ENCODE measurements around the gene TDRD9. TPM values are rescaled to one million over a fixed set of nuclear protein-coding genes. Genes with fewer than 3 reads are reported as not detected.

The TDRD9 gene
- total RNA-seq, 1 donor from 2014 or later: not detected

DNA sequence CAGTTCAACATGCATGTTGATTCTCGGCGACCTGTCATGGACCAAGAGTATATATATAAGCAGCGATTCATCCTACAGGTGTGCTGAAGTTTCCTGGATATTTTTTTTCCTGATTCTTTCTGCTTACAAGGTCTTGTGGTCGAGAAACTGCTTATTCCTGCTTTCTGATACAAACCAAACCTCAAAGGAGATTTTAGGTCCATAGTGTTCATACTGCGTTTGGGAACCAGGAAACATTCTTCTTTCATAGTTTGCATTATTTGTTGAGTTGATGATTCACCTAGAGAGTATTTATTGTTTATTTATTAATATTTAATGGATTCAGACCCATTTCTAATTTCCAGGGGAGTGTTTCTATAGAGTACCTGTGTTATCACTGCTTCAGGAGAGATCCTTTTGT lies 86.5 kb downstream of the TDRD9 start:
- DNase-seq (ENCODE audit: extremely low spot score, unreplicated experiment): no peak
- Mint-ChIP-seq H3K4me1 (ENCODE audit: unreplicated experiment) (no peaks in the 10 kb centered on the region), H3K27me3 (peaks cover 14% of the 10 kb centered on the region), H3K27ac (peak overlapping the region; percentile 43), H3K36me3 (no peaks in the 10 kb centered on the region), H3K9me3 (no peaks in the 10 kb centered on the region), H3K4me3 (no peak overlapping the region)
- TF ChIP-seq, protein P1, sequence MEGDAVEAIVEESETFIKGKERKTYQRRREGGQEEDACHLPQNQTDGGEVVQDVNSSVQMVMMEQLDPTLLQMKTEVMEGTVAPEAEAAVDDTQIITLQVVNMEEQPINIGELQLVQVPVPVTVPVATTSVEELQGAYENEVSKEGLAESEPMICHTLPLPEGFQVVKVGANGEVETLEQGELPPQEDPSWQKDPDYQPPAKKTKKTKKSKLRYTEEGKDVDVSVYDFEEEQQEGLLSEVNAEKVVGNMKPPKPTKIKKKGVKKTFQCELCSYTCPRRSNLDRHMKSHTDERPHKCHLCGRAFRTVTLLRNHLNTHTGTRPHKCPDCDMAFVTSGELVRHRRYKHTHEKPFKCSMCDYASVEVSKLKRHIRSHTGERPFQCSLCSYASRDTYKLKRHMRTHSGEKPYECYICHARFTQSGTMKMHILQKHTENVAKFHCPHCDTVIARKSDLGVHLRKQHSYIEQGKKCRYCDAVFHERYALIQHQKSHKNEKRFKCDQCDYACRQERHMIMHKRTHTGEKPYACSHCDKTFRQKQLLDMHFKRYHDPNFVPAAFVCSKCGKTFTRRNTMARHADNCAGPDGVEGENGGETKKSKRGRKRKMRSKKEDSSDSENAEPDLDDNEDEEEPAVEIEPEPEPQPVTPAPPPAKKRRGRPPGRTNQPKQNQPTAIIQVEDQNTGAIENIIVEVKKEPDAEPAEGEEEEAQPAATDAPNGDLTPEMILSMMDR (conservative IDR thresholded peaks at IDR 0.05): no peak

DNA sequence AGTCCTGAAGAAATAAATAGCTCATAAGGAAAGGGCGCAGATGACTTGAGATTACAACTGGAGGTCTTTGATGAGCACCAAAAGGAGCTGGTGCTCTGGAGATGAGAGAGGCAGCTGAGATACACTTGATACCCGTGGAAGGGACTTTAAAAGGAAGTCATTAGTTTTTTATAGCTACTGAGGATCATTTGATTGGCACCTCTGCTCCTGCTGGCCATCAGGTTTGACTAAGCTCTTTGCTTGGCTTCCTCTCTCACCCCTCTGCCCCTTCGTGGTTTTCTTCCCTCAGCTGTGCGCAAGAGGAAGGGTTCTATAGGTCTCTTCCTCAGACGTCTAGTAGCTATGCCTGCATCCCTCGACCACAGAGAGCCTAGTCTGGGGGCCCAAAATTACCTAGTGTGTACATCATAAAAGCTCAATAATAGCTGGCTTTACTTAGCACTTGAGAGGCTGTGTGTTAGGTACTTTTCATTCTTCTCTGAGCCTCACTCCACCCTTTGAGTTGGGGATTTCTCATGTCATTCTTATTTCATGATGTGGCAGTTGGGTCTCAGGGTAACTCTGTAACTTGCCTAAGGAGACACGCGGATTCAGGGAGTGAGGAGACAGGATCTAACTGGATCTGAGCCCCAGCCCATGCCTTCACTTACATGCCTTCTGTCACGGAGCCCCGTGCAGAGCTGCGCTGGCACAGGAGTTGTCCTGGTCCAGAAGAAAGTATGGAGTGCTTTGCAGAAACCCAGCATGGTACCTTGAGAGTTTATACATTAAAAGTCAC lies 88.8 kb downstream of the TDRD9 start:
- Mint-ChIP-seq H3K27me3 (peaks cover 23% of the 10 kb centered on the region), H3K4me1 (ENCODE audit: unreplicated experiment) (no peaks in the 10 kb centered on the region), H3K4me3 (no peak overlapping the region), H3K27ac (no peak overlapping the region), H3K36me3 (no peaks in the 10 kb centered on the region), H3K9me3 (no peaks in the 10 kb centered on the region)
- no peak for DNase-seq (ENCODE audit: extremely low spot score, unreplicated experiment)
- TF ChIP-seq, protein P1 (conservative IDR thresholded peaks at IDR 0.05): no peak

DNA sequence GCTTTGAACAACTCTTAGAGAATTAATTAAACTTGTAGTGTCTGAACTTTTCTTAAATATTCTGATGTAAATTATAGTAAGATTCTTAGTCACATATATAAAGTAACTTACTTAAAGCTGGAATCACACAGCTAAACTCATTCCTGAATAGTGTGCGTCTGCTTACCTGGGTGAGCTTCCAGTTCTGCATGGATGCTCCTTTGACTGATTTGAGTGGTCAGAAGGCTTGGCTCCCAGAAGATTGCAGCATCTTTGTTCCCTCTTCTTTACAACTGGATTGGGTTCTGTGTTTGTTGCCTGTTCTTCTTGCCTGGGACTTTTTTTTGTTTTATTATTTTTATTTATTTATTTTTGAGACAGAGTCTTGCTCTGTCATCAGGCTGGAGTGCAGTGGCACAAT lies 90.8 kb downstream of the TDRD9 start:
- H3K4me3 Mint-ChIP-seq: no peak overlapping the region
- no peak for DNase-seq (ENCODE audit: extremely low spot score, unreplicated experiment)
- no peaks in the 10 kb centered on the region for H3K9me3 Mint-ChIP-seq
- no peaks in the 10 kb centered on the region for H3K36me3 Mint-ChIP-seq
- peaks cover 23% of the 10 kb centered on the region for H3K27me3 Mint-ChIP-seq
- no peak overlapping the region for H3K27ac Mint-ChIP-seq
- TF ChIP-seq, protein P1 (conservative IDR thresholded peaks at IDR 0.05): no peak
- H3K4me1 Mint-ChIP-seq (ENCODE audit: unreplicated experiment): no peaks in the 10 kb centered on the region

DNA sequence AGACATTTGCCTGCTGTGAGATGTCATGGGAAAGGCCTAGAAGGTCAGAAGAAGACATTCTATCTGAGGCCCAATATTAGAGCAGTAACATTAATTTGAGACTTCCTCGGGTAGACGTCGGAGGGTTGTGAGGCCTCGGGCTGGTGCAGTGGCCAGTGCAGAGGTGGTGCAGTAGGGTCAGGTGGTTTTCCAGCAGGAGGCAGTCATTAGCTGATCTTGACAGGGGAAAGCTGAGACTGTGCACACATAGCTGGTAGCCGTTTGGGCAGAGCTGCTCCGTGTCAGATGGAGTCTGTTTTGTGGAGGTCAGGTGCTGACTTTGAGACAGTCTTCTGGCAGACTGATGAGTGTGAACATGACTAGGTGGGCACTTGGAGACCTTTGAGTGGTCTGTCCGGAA lies 91.5 kb downstream of the TDRD9 start:
- H3K27ac Mint-ChIP-seq: no peak overlapping the region
- no peaks in the 10 kb centered on the region for H3K9me3 Mint-ChIP-seq
- DNase-seq (ENCODE audit: extremely low spot score, unreplicated experiment): no peak
- no peak overlapping the region for H3K4me3 Mint-ChIP-seq
- H3K4me1 Mint-ChIP-seq (ENCODE audit: unreplicated experiment): no peaks in the 10 kb centered on the region
- TF ChIP-seq, protein P1 (conservative IDR thresholded peaks at IDR 0.05): no peak
- peaks cover 23% of the 10 kb centered on the region for H3K27me3 Mint-ChIP-seq
- H3K36me3 Mint-ChIP-seq: no peaks in the 10 kb centered on the region

DNA sequence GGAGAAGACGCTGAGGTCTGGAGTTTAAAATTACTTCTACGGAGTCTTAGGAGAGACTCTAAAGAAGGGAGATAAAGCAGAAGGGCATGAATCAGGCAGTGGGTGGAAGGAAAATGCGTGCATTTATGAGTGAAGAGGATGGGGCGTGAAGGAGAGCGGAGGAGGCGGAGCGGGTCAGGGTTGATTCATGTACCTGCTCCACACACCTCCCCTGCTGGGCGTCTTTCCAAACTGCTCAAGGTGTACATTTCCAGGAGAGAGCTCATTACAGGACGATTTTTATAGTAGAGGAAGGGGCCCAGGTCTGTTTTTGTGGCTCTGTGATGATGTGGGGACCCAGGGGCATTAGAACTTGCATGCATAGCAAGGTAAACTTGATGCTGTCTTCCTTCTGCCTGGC lies 92.2 kb downstream of the TDRD9 start:
- Mint-ChIP-seq H3K4me1 (ENCODE audit: unreplicated experiment) (no peaks in the 10 kb centered on the region), H3K4me3 (no peak overlapping the region), H3K27ac (no peak overlapping the region), H3K27me3 (peaks cover 20% of the 10 kb centered on the region), H3K36me3 (no peaks in the 10 kb centered on the region), H3K9me3 (no peaks in the 10 kb centered on the region)
- no peak for DNase-seq (ENCODE audit: extremely low spot score, unreplicated experiment)
- TF ChIP-seq, protein P1 (conservative IDR thresholded peaks at IDR 0.05): no peak

All from type B pancreatic cell (in vitro differentiated cells).